HG02642 (cell line): ENCODE measurements around the gene PLEKHO2.

Experiments used
- ATAC-seq: cut with Tn5 transposase; IDR thresholded peaks from one replicate; pipeline ENCODE4 v1.9.1; 2021; ENCODE audit warnings: mild to moderate bottlenecking; ENCODE audit not compliant: unreplicated experiment, poor library complexity

Gene PLEKHO2

DNA sequence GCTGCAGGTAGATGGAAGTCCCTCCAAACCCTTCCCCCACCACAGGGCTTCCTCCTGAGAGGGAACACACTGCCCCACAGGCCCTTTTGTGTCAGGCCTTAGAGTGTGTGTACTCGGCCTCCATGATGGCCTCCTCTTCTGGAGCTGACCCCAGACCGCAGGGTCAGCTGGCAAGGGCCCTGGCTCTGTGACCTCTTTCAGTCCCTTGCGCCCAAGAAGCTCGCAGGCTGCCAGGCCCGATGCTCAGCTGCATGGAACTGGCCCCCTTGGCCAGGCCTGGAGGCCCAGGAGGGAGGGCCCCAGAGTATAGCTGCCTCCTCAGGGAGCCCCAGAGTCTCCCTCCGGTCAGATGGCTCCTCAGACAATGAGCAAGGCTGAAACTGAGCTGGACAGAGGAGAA is 46.6 kb downstream of the PLEKHO2 start:
- no peak for ATAC-seq

DNA sequence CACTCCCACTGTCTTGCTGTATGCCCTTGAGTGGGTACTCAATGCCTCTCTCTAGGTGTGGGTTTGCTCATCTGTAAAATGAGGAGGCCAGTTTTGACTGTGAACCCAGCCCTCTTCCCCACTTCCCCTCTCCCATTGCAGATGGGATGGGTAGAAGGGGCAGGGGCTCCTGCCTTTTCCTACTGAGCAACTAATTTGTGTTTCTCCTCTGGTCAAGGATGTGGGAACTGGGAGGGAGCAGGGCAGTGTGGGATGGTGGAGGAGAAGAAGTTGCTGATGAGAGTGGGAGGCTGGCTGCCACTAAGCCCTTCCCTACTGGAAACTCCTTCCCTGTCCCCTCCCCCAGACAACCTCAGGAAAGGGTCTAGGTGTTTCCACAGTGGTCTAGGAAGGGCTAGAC is 49.8 kb downstream of the PLEKHO2 start:
- ATAC-seq = no peak

DNA sequence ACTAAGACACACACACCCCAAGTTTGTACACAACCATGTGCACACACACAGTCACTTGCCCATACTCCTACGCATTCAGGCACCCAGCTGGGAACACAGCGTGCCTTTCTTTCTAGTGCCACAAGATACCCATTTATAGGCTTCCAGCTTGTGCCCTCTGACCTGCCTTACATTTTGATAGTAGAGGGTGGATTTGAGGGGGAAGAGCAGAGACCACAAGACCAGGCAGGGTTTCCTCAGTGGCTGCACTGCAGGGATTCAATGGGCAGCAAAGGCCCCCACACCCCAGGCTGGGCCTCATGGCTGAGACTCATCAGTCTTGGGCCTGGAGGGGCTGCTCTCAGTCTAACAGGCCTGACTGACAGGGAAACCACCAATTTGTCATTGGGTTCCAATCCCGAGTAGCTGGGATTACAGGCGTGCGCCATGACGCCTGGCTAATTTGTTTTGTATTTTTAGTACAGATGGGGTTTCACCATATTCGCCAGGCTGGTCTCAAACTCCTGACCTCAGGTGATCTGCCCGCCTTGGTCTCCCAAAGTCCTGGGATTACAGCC is 51.2 kb downstream of the PLEKHO2 start:
- no peak for ATAC-seq

DNA sequence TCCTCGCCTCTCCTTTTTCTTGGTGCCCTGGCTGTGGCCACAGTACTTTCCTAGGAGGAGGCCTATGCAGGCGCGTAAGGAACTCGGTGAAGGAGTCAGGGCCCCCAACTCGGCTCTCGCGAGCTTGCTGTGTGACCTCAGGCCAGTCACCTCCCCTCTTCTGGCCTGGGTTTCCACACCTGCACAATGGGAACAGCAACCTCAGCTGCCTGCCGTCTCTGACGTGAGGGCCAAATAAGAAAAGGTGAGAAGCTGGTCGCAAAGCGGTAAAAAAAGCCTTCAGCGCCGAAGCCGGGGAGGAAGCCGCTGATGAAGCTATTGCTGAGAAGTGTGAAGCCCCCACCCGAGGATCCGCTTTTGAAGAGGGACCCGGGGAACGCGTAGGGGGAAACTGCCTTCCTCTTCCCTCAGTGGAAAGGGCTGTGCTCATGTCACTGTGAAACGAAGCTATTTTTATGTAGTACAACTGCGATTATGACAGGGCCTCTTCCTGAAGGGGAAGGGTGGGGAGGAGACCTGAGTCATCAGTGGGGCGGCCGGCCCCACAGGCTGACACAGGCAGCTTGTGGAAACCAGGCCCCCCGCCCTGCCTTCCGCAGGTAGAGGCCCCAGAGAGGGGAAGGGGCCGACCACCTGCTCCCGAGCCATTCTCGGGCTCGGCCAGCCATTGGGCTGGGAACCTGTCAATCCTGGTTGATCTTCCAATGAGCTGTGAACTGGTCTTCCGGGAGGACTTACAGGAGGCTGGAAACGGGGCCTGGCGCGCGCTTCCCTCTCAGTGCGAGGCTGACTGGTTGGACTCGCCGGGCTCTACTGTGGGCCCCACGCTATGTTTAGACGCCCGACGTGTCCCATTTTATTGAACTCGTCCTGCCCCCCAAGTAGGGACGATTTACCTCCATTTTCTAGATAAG is 52.0 kb downstream of the PLEKHO2 start:
- ATAC-seq = peak; percentile 75

- ATAC-seq = peak; percentile 25
Measured at GRCh38 chr15:64894395-64895056, 52.8 kb downstream of the PLEKHO2 start.

- no peak for ATAC-seq
Measured at GRCh38 chr15:64895285-64896065, 53.8 kb downstream of the PLEKHO2 start.

GRCh38 chr15:64896371-64897069 is 54.8 kb downstream of the PLEKHO2 start:
- ATAC-seq = no peak

DNA sequence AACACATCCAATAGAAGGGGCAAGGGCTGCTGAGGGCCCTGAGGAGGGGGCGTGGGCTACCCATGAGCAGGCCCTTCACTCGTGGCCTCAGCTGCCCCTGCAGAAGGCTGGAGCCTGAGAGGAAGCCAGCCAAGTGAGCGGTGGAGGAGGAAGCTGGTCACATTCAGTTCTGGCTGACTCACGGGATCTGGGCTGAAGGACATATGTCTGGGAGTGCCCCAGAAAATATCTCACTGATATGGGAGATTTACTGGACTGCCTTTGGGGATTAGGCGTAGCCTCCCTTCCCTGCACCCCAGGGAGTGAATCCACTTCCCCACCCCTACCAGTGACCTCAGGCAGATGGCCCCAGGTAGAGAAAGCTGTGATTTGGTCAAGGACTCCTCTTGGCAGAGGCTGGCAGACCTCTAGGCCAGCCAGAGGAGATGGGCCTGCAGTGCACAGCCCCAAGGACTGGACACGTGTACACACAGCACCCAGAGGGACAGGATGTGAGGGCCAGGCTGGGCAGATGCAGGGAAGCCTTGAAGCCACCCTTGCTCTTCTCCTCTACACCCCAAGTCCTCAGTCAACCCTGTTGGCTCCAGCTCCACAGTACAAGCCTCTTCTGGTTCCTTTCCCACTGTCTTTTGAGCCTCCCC is 55.8 kb downstream of the PLEKHO2 start:
- no peak for ATAC-seq

- no peak for ATAC-seq
Measured at GRCh38 chr15:64898406-64898805, 56.7 kb downstream of the PLEKHO2 start.

DNA sequence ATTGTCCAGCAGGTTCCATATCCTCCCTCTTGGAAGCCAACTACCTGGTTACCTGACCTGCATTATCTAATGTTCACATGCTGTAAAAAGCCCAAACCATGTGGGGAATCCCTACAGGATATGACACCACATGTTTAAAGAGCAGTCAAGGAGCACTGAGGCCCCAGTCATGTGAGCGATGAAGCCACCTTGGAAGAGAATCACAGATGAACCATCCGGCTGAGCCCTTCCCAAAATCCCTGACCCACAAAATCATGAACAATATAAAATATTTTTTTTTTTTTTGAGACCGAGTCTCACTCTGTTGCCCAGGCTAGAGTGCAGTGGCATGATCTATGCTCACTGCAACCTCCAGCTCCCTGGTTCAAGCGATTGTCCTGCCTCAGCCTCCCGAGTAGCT is 59.4 kb downstream of the PLEKHO2 start:
- no peak for ATAC-seq

- ATAC-seq = no peak
Measured at GRCh38 chr15:64901914-64902313, 60.2 kb downstream of the PLEKHO2 start.

DNA sequence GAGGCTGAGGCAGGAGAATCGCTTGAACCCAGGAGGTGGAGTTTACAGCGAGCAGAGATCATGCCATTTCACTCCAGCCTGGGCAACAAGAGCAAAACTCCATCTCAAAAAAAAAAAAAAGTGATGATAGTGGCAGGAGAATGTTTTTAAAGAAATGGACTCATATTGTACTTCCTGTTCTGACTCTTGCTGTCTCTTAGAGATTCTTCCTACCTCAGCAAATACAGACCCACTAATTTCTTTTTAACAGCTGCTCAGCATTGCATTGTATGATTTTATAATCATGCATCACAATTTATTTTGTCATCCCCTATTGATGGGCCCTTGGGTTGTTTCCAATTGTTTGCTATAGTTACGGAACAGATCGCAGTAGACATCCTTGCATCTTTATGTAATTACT is 61.1 kb downstream of the PLEKHO2 start:
- ATAC-seq = no peak

GRCh38 chr15:64903326-64903950 is 61.7 kb downstream of the PLEKHO2 start:
- no peak for ATAC-seq

- ATAC-seq = no peak
Measured at GRCh38 chr15:64904189-64904588, 62.5 kb downstream of the PLEKHO2 start.

- ATAC-seq = peak; percentile 74
Measured at GRCh38 chr15:64905119-64905831, 63.6 kb downstream of the PLEKHO2 start.

DNA sequence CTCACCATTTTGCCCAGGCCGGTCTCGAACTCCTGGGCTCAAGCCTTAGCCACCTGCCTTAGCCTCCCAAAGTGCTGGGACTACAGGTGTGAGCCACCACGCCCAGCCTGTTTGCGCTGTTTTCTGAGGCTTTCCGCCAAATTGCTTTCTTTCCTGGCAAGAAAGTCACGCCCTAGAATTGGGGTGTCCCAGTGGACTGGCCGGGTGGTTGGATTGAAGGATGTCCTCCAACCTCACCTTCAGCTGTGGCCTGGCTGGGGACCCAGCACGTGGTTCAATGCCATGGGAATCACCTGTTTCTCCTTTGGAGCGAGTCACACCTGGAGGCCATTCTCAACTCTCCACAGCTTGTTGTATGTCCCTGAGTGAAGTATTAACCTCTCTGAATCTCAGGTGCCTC is 64.2 kb downstream of the PLEKHO2 start:
- no peak for ATAC-seq

DNA sequence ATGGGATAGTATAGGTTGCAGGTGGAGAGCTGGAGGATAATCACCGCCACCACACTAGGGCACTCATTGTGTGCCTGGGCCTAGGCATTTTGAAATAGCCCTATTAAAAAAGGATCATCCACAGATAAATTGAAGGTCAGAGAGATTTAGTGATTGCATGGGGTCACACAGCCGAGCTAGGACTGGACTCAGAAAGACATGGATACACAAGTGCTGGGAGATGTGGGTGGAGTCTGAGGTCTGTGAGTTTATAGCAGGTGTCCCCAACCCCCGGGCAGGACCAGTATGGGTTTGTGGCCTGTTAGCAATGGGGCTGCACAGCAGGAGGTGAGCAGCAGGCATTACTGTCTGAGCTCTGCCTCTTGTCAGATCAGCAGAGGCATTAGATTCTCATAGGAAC is 64.7 kb downstream of the PLEKHO2 start:
- no peak for ATAC-seq

DNA sequence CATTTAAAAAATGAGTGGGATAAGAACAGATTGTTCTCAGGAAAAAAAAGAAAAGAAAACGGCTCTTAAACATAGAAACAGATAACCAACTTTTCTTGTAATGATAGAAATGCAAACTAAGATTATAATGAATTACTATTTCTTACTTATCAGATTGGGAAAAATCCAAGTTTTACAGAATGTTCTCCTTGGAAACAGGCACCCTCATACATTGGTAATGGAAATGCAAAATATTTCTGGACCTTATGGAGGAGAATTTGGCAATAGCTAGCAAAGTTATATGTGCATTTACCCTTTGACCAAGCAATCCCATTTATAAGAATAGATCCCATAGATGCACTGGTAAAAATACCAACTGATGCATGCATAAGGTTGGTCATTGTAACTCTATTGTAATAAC is 66.3 kb downstream of the PLEKHO2 start:
- ATAC-seq = no peak

DNA sequence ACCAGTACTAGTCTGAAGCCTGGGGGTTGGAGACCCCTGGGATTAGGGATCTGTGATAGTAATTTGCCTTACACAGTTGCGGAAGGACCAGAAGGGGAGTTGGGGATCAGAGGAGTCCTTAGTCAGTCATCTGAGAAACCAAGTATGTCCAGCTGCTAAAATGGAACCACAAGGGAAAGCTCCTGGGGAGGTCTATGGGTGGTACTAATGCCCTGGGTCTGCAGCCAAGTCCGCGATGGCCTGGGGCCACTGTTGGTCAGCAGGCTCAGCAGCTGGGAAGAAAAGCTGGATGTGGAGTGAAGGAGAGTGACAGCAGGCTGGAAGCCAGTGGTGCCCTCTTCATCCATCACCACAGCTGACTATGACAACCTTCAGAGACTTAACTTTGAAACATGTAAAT is 67.8 kb downstream of the PLEKHO2 start:
- no peak for ATAC-seq
